BJ (cell line): ENCODE data around the gene GPR108. TPM values are rescaled to one million over a fixed set of nuclear protein-coding genes. Genes with fewer than 3 reads are reported as not detected.
"Not testable (repeated sequence)": the region's sequence is repeated elsewhere in the genome, so short reads cannot be mapped to it uniquely, and the experiment has no call there.

Experiments
- CTCF ChIA-PET: fragments of 350-600 bp; formaldehyde crosslinking; extraction: SDS; loops from one replicate; lab custom pipeline; 2021; ENCODE audit warnings: antibody characterized with exemption, inconsistent platforms; lab: Yijun Ruan, JAX
- POLR2A ChIA-PET: fragments of 300-600 bp; sonication (Branson Sonifier 250); formaldehyde crosslinking; extraction: SDS; loops from one replicate; lab custom pipeline; 2021; ENCODE audit warnings: antibody characterized with exemption; lab: Charles Lee
- DNase-seq: peaks from one replicate; pipeline ENCODE4 v3.0.0-alpha.2; 2011; ENCODE audit warnings: low read depth
- H3K27me3 ChIP-seq: 2 replicates; pipeline ENCODE4 v1.6.0; 2011; ENCODE audit warnings: low read length; ENCODE audit not compliant: control insufficient read depth, insufficient read depth
- H3K36me3 ChIP-seq: 2 replicates; pipeline ENCODE4 v1.5.1; 2011; ENCODE audit warnings: low read length; ENCODE audit not compliant: control insufficient read depth, insufficient read depth
- H3K4me3 ChIP-seq: 2 replicates; pipeline ENCODE4 v1.5.1; 2011; ENCODE audit warnings: low read depth, mild to moderate bottlenecking, control low read depth, low read length
- CTCF ChIP-seq: IDR thresholded peaks from 2 replicates; pipeline ENCODE4 v1.5.1; 2011; ENCODE audit warnings: low read depth, mild to moderate bottlenecking, control low read depth, inconsistent platforms, low read length, moderate library complexity; ENCODE audit not compliant: insufficient read depth
- polyA plus RNA-seq: library from polyadenylated mRNA; depleted of rRNA; stranded (reverse); fragments of >200 nt; gene quantifications from 2 replicates; pipeline ENCODE4 v1.2.3, GENCODE V29; 2011

The GPR108 gene
- polyA plus RNA-seq, 1 experiment = 71.4 TPM

GRCh38 chr19:6751189-6751588 is 13.8 kb upstream of the GPR108 start:
- peaks cover 29% of the 10 kb centered on the region for H3K36me3 ChIP-seq
- CTCF ChIA-PET = no interaction called here
- H3K27me3 ChIP-seq = no peaks in the 10 kb centered on the region
- POLR2A ChIA-PET = no interaction called here
- no peak for DNase-seq
- no peak overlapping the region for H3K4me3 ChIP-seq
- TF ChIP-seq CTCF = no peak

DNA sequence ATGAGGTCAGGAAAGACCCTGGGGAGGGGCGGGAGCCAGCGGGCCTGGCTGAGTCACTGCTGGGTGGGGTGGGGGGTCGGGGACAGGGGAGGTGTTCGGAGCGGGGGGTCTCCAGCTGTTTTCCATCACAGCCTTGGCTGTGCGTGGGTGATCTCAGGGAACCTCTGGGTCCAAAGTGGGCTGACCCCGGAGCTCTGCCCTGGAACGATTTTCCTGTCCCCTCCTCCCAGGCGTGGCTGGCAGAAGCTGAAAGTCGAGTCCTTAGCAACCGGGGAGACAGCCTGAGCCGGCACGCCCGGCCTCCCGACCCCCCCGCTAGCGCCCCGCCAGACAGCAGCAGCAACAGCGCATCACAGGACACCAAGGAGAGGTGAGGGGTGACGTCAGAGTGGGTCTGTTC is 12.7 kb upstream of the GPR108 start:
- POLR2A ChIA-PET = no interaction called here
- no peaks in the 10 kb centered on the region for H3K27me3 ChIP-seq
- DNase-seq = no peak
- CTCF ChIA-PET = no interaction called here
- peaks cover 33% of the 10 kb centered on the region for H3K36me3 ChIP-seq
- TF ChIP-seq CTCF = no peak
- H3K4me3 ChIP-seq = no peak overlapping the region

GRCh38 chr19:6748543-6748942 is 11.2 kb upstream of the GPR108 start:
- H3K27me3 ChIP-seq, H3K4me3 ChIP-seq, POLR2A ChIA-PET, DNase-seq: not testable (repeated sequence)
- CTCF ChIA-PET = interaction anchor here (0.7 to 1.5 kb wide), 2 partner anchors 13 to 21 kb away, joined by 3 to 5 read pairs; no protein-coding TSS in a partner anchor
- peaks cover 37% of the 10 kb centered on the region for H3K36me3 ChIP-seq

GRCh38 chr19:6745965-6746364 is 8.6 kb upstream of the GPR108 start:
- CTCF ChIA-PET = no interaction called here
- POLR2A ChIA-PET = no interaction called here
- Histone ChIP-seq H3K4me3 (no peak overlapping the region), H3K27me3 (no peaks in the 10 kb centered on the region), H3K36me3 (peaks cover 30% of the 10 kb centered on the region)
- no peak for DNase-seq
- no peak for TF ChIP-seq CTCF

- POLR2A ChIA-PET = no interaction called here
These were observed 7.3 kb upstream of the GPR108 start for GRCh38 chr19:6744381-6745301.

More at GRCh38 chr19:6744381-6745301, 7.3 kb upstream of the GPR108 start:
- TF ChIP-seq CTCF = no peak
- no peak overlapping the region for H3K4me3 ChIP-seq
- CTCF ChIA-PET = interaction anchor here (1.4 kb wide), 1 partner anchor 118 kb away, joined by 3 read pairs; no protein-coding TSS in a partner anchor
- no peaks in the 10 kb centered on the region for H3K27me3 ChIP-seq
- peaks cover 22% of the 10 kb centered on the region for H3K36me3 ChIP-seq
- DNase-seq = peak; percentile 51
